Sigmoid colon (tissue), 7 donors: ENCODE results near the gene PPP4R2. TPM values are rescaled to one million over a fixed set of nuclear protein-coding genes. Genes with fewer than 3 reads are reported as not detected.

Source experiments
- DNase-seq: peaks from one replicate; pipeline ENCODE4 v3.0.0-alpha.2; 2019
- H3K27ac ChIP-seq, 4 donors: fragments of 200-600 bp; sonication (generic); one replicate each; pipeline ENCODE4 v1.5.1; 2016 to 2019; ENCODE audit warnings: mild to moderate bottlenecking in 1 of 4
- H3K27me3 ChIP-seq, 3 donors: fragments of 200-600 bp; sonication (generic); one replicate each; pipeline ENCODE4 v1.5.1; 2019; ENCODE audit warnings: mild to moderate bottlenecking in 1 of 3
- H3K36me3 ChIP-seq, 4 donors: fragments of 200-600 bp; sonication (generic); one replicate each; pipeline ENCODE4 v1.5.1; 2016 to 2019
- H3K4me1 ChIP-seq, 4 donors: fragments of 200-600 bp; sonication (generic); one replicate each; pipeline ENCODE4 v1.5.1; 2017 to 2019
- H3K4me3 ChIP-seq, 4 donors: fragments of 200-600 bp; sonication (generic); one replicate each; pipeline ENCODE4 v1.5.1; 2017 to 2019; ENCODE audit warnings: mild to moderate bottlenecking in 2 of 4, moderate library complexity in 1 of 4
- H3K9me3 ChIP-seq, 4 donors: fragments of 200-600 bp in 3 of 4; sonication (generic) in 3 of 4; one replicate each; pipeline versions ENCODE4 v1.5.1 to v1.6.1; 2013 to 2019
- EP300 ChIP-seq, 4 donors: sonication (generic); formaldehyde crosslinking; IDR thresholded peaks; one replicate each; pipeline ENCODE4 v1.6.1; 2017; ENCODE audit warnings: antibody characterized with exemption in 4 of 4
- POLR2A ChIP-seq, 2 donors: fragments of 450-650 bp; IDR thresholded peaks; one replicate each; pipeline ENCODE4 v1.6.1; 2016; ENCODE audit warnings: antibody characterized with exemption in 2 of 2, mild to moderate bottlenecking in 2 of 2, moderate library complexity in 2 of 2
- POLR2AphosphoS5 ChIP-seq, 4 donors: sonication (generic); formaldehyde crosslinking; IDR thresholded peaks; one replicate each; pipeline ENCODE4 v1.6.1; 2017; ENCODE audit warnings: antibody characterized with exemption in 4 of 4
- WGBS, 2 donors: extraction: QIAGEN DNeasy Blood & Tissue Kit; methylation state at CpG; one replicate each; pipeline ENCODE4 v1.1.7; 2013; 5-methylcytosine and 5-hydroxymethylcytosine counted together
- intact Hi-C: fragments of 100-400 bp; cut with DNase I; formaldehyde crosslinking; loops from one replicate; pipeline ENCODE4 v1.15.1; 2023
- polyA plus RNA-seq, 3 donors: library from polyadenylated mRNA; stranded (reverse); fragments of 200-250 nt; gene quantifications; one replicate each; pipeline ENCODE4 v1.2.3, GENCODE V29; 2013
- total RNA-seq, 4 donors: library from RNA; depleted of rRNA; stranded (reverse); fragments of >200 nt; gene quantifications; one replicate each; pipeline ENCODE4 v1.1.0, GENCODE V29; 2016
- TF ChIP-seq, protein P1 (sequence below), 4 experiments: fragments of 450-650 bp in 3 of 4; fragments of 200-600 bp in 1 of 4; IDR thresholded peaks; one replicate each; pipeline ENCODE4 v1.5.1; 2016 to 2019; ENCODE audit warnings: antibody characterized with exemption in 4 of 4, mild to moderate bottlenecking in 3 of 4, moderate library complexity in 2 of 4
- donor health status: healthy with polysubstance abuse.
- donor health status: Bipolar disorder and iron deficiency.
- donor health status: healthy.

The PPP4R2 gene
- total and polyA plus RNA-seq, 7 donors, result 20.3 to 53.2 (median 33.4) TPM

DNA sequence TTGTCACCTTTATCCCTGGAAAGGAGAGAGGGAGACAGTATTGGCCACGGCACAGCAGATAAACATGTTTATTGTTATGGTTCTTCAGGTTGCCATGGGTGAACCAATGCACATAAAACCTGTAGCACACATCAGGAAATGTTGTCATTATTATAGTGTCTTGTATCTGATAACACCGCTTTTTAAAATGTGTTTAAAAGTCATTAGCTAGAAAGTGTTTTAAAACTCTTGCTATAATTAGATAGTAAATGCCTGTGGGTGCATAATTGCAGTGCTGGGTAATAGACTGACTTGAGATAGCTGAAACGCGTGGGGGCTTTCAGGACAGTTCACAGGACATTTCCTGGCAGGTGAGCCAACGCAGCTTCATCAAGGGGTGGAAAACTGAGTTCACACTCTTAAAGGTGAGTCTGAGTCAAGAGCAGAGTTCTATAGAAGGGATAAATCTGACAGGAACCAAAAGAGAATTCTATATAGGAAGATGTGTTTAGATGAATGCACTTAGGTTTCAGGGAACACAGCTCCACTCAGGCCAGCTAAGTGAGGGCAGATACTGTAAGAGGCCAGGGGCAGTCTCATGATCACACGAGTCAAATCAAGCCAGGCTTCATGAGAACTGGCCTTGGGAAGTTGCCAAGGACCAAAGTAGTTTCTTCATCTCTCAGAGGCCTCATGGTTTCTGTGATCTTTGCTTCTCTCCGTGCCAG is 35.6 kb upstream of the PPP4R2 start:
- DNase-seq, result no peak
- TF ChIP-seq EP300 (IDR thresholded peaks at IDR 0.05), result no peak
- TF ChIP-seq POLR2AphosphoS5 (IDR thresholded peaks at IDR 0.05), result no peak
- peaks cover 0 to 6% (median 0%) of the 10 kb centered on the region in 4 donors for H3K4me1 ChIP-seq
- H3K36me3 ChIP-seq, result no peaks in the 10 kb centered on the region
- H3K9me3 ChIP-seq, result no peaks in the 10 kb centered on the region
- H3K27me3 ChIP-seq, result no peaks in the 10 kb centered on the region
- no peak overlapping the region for H3K4me3 ChIP-seq
- 16 to 55% methylated on average over 7 of the region's 7 CpGs for WGBS, 2 donors
- intact Hi-C loops, result no loop called here
- H3K27ac ChIP-seq, result no peak overlapping the region

DNA sequence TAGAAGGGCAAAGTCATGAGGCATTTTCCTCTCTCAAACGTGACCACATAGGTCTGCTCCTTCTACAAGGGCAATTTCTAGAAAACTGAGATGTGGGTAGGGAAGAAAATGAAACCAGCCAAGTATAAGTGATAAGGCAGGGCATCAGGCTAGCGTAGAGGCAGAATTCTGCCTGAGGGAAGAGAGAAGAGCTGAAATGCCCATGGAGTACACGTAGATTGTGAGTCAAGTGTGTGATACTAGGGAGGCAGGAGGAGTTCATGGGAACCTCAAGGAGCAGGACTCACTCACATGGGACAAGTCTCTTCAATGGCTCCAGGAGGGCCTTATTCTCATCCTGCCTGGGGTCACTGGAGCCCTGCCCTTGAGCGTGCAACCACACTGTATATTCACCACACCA is 34.9 kb upstream of the PPP4R2 start:
- Histone ChIP-seq H3K4me1 (peaks cover 0 to 6% (median 0%) of the 10 kb centered on the region in 4 donors), H3K27me3 (no peaks in the 10 kb centered on the region), H3K36me3 (no peaks in the 10 kb centered on the region), H3K4me3 (no peak overlapping the region), H3K27ac (no peak overlapping the region), H3K9me3 (no peaks in the 10 kb centered on the region)
- intact Hi-C loops, result no loop called here
- WGBS, 2 donors, result 56 to 64% methylated on average over 4 of the region's 4 CpGs
- no peak for TF ChIP-seq POLR2A (IDR thresholded peaks at IDR 0.05)
- no peak for TF ChIP-seq EP300 (IDR thresholded peaks at IDR 0.05)
- TF ChIP-seq POLR2AphosphoS5 (IDR thresholded peaks at IDR 0.05), result no peak
- TF ChIP-seq, protein P1, sequence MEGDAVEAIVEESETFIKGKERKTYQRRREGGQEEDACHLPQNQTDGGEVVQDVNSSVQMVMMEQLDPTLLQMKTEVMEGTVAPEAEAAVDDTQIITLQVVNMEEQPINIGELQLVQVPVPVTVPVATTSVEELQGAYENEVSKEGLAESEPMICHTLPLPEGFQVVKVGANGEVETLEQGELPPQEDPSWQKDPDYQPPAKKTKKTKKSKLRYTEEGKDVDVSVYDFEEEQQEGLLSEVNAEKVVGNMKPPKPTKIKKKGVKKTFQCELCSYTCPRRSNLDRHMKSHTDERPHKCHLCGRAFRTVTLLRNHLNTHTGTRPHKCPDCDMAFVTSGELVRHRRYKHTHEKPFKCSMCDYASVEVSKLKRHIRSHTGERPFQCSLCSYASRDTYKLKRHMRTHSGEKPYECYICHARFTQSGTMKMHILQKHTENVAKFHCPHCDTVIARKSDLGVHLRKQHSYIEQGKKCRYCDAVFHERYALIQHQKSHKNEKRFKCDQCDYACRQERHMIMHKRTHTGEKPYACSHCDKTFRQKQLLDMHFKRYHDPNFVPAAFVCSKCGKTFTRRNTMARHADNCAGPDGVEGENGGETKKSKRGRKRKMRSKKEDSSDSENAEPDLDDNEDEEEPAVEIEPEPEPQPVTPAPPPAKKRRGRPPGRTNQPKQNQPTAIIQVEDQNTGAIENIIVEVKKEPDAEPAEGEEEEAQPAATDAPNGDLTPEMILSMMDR (IDR thresholded peaks at IDR 0.05), result no peak
- no peak for DNase-seq

DNA sequence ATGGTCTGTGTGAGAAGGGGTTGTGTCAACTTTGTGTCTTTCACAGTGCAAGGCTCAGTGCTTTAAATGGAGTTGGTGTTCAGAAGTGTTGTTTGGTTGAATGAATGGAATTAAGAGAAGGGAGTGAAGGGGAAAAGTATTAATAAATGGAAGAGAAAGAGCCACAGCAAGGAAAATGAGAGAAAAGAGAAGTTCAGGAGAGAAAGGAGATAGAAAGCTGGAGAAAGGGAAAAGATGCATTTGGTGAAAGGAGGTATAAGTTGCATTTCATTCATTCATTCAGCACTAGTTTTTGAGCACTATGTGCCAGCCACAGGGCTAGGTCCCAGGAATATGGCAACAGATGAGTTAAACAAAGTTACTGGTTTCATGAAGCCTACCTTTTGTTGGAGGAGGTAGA is 34.3 kb upstream of the PPP4R2 start:
- no peak for TF ChIP-seq POLR2A (IDR thresholded peaks at IDR 0.05)
- no peak for TF ChIP-seq EP300 (IDR thresholded peaks at IDR 0.05)
- TF ChIP-seq, protein P1 (IDR thresholded peaks at IDR 0.05), result no peak
- TF ChIP-seq POLR2AphosphoS5 (IDR thresholded peaks at IDR 0.05), result no peak
- H3K4me1 ChIP-seq, result peaks cover 0 to 6% (median 0%) of the 10 kb centered on the region in 4 donors
- no peak overlapping the region for H3K27ac ChIP-seq
- no peak for DNase-seq
- no peaks in the 10 kb centered on the region for H3K36me3 ChIP-seq
- no peaks in the 10 kb centered on the region for H3K9me3 ChIP-seq
- H3K4me3 ChIP-seq, result no peak overlapping the region
- intact Hi-C loops, result no loop called here
- no peaks in the 10 kb centered on the region for H3K27me3 ChIP-seq

DNA sequence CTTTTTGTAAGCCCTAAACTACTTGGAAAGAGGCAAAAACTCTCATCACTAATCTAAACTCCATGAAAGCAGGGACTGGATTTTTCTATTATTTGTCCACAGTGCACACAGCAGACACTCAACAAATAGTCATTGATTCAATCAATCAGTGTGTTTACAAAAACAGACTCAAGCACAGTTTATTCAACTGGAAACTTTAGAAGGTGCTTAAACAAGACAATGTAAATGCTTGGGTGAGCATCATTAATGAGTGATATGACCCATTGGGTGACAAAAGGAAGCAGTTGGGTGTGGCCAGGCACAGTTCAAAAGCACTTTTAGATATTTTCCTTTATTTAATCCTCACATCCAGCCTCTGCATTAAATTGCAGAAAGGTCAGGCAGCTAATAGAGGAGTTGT is 32.0 kb upstream of the PPP4R2 start:
- H3K4me3 ChIP-seq, result no peak overlapping the region
- DNase-seq, result no peak
- H3K27me3 ChIP-seq, result no peaks in the 10 kb centered on the region
- H3K9me3 ChIP-seq, result no peaks in the 10 kb centered on the region
- no peak for TF ChIP-seq EP300 (IDR thresholded peaks at IDR 0.05)
- no peaks in the 10 kb centered on the region for H3K36me3 ChIP-seq
- no peak overlapping the region for H3K27ac ChIP-seq
- intact Hi-C loops, result no loop called here
- H3K4me1 ChIP-seq, result peaks cover 0 to 6% (median 0%) of the 10 kb centered on the region in 4 donors

DNA sequence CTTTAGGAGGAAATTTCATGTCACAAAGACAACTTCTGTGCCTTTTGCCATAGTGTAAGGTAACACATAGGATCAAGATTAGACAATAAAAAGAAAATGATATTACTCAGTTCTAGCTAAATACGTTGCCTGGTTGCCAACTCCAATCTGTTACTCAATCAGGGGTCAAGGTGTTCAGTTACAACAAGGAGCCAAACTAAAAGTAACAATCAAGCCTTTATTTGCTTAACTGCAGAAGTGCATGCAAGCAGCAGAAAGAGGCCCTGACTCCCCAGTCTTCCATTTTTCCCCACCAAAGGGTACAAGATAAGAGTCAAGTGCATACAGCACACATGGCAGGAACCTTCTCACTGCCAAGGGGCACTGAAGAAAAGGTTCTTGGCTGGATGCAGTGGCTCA is 28.3 kb upstream of the PPP4R2 start:
- Histone ChIP-seq H3K27me3 (no peaks in the 10 kb centered on the region), H3K27ac (no peak overlapping the region), H3K36me3 (no peaks in the 10 kb centered on the region), H3K4me1 (no peaks in the 10 kb centered on the region), H3K4me3 (no peak overlapping the region), H3K9me3 (no peaks in the 10 kb centered on the region)
- intact Hi-C loops, result no loop called here
- 27 to 65% methylated on average over 1 of the region's 1 CpG for WGBS, 2 donors
- no peak for TF ChIP-seq POLR2A (IDR thresholded peaks at IDR 0.05)
- TF ChIP-seq, protein P1 (IDR thresholded peaks at IDR 0.05), result no peak
- no peak for TF ChIP-seq POLR2AphosphoS5 (IDR thresholded peaks at IDR 0.05)
- TF ChIP-seq EP300 (IDR thresholded peaks at IDR 0.05), result no peak
- DNase-seq, result no peak

DNA sequence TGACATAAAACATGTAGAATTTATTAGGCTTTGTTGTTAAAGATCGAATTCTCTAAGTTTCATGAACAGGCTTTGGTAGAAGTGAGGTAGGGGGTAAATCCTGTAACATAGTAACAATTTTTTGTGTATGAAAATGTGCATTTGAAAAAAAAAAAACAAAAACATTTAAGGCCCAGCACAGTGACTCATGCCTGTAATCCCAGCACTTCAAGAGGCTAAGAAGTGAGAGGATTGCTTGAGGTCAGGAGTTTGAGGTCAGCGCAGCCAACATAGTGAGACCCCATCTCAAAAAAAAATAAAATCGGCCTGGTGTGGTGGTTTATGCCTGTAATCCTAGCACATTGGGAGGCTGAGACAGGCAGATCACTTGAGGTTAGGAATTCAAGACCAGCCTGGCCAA is 26.8 kb upstream of the PPP4R2 start:
- intact Hi-C loops, result no loop called here
- no peak overlapping the region for H3K4me3 ChIP-seq
- no peak overlapping the region for H3K27ac ChIP-seq
- H3K9me3 ChIP-seq, result no peaks in the 10 kb centered on the region
- H3K36me3 ChIP-seq, result no peaks in the 10 kb centered on the region
- DNase-seq, result no peak
- no peaks in the 10 kb centered on the region for H3K4me1 ChIP-seq
- 94% methylated on average over 3 of the region's 3 CpGs for WGBS, 2 donors
- no peak for TF ChIP-seq POLR2AphosphoS5 (IDR thresholded peaks at IDR 0.05)
- no peaks in the 10 kb centered on the region for H3K27me3 ChIP-seq
